Measurements from ENCODE around the gene SEMA6C. TPM values are rescaled to one million over a fixed set of nuclear protein-coding genes. Genes with fewer than 3 reads are reported as not detected.
"Not testable (repeated sequence)": the region's sequence is repeated elsewhere in the genome, so short reads cannot be mapped to it uniquely, and the experiment has no call there.

Gene SEMA6C
- total RNA-seq, 1 experiment from 2014 or later, result 1.6 TPM

GRCh38 chr1:151097426-151097825 lies 49.0 kb downstream of the SEMA6C start:
- H3K27me3 ChIP-seq (ENCODE audit: low read length); H3K27ac ChIP-seq (ENCODE audit: low read length); H3K79me2 ChIP-seq (ENCODE audit: low read length); H3K36me3 ChIP-seq (ENCODE audit: insufficient read depth, low read length); DNase-seq; H3K9me3 ChIP-seq (ENCODE audit: low read length); H3K9ac ChIP-seq (ENCODE audit: low read length); H4K20me1 ChIP-seq (ENCODE audit: insufficient read depth, low read depth, low read length); H3K4me2 ChIP-seq (ENCODE audit: low read depth, low read length, poor library complexity, severe bottlenecking); H2AFZ ChIP-seq (ENCODE audit: low read length); H3K9me2 ChIP-seq (replicated peaks; ENCODE audit: insufficient read depth, low read length); H3K4me3 ChIP-seq (ENCODE audit: low read length); H3K4me1 ChIP-seq (ENCODE audit: low read length): not testable (repeated sequence)

GRCh38 chr1:151085953-151086559 lies 60.4 kb downstream of the SEMA6C start:
- Histone ChIP-seq H3K9ac (ENCODE audit: low read length) (no peak overlapping the region), H3K4me2 (ENCODE audit: low read depth, low read length, poor library complexity, severe bottlenecking) (no peak overlapping the region), H3K27me3 (ENCODE audit: low read length) (no peaks in the 10 kb centered on the region), H3K27ac (ENCODE audit: low read length) (no peak overlapping the region), H3K36me3 (ENCODE audit: insufficient read depth, low read length) (no peaks in the 10 kb centered on the region), H4K20me1 (ENCODE audit: insufficient read depth, low read depth, low read length) (no peaks in the 10 kb centered on the region), H3K79me2 (ENCODE audit: low read length) (no peaks in the 10 kb centered on the region), H3K9me2 (replicated peaks; ENCODE audit: insufficient read depth, low read length) (no peaks in the 10 kb centered on the region), H3K4me1 (ENCODE audit: low read length) (no peaks in the 10 kb centered on the region), H3K9me3 (ENCODE audit: low read length) (no peaks in the 10 kb centered on the region), H3K4me3 (ENCODE audit: low read length) (no peak overlapping the region), H2AFZ (ENCODE audit: low read length) (no peak overlapping the region)
- DNase-seq, result no peak

Other genes starting within 250 kb of the SEMA6C start
- 47.0 and 60.1 TPM in 2 replicates for gene SETDB1, start 220.3 kb downstream of the SEMA6C start, total RNA-seq (2014; rRNA removed; shearing (Covaris generic); ENCODE audit: low replicate concordance)
- gene CERS2, start 171.8 kb downstream of the SEMA6C start, total RNA-seq (2014; rRNA removed; shearing (Covaris generic); ENCODE audit: low replicate concordance), result 91.6 and 140 TPM in 2 replicates
- gene ANXA9, start 164.3 kb downstream of the SEMA6C start, total RNA-seq (2014; rRNA removed; shearing (Covaris generic); ENCODE audit: low replicate concordance), result 0.19 and 0.47 TPM in 2 replicates
- 9.9 and 13.0 TPM in 2 replicates for gene MINDY1, start 139.7 kb downstream of the SEMA6C start, total RNA-seq (2014; rRNA removed; shearing (Covaris generic); ENCODE audit: low replicate concordance)
- gene PRUNE1, start 138.2 kb downstream of the SEMA6C start, total RNA-seq (2014; rRNA removed; shearing (Covaris generic); ENCODE audit: low replicate concordance), result 28.8 and 35.0 TPM in 2 replicates
- 0.63 and 1.4 TPM in 2 replicates for gene BNIPL, start 110.0 kb downstream of the SEMA6C start, total RNA-seq (2014; rRNA removed; shearing (Covaris generic); ENCODE audit: low replicate concordance)
- gene C1orf56, start 98.9 kb downstream of the SEMA6C start, total RNA-seq (2014; rRNA removed; shearing (Covaris generic); ENCODE audit: low replicate concordance), result 2.5 and 4.6 TPM in 2 replicates
- 90.8 and 100 TPM in 2 replicates for gene CDC42SE1, start 87.0 kb downstream of the SEMA6C start, total RNA-seq (2014; rRNA removed; shearing (Covaris generic); ENCODE audit: low replicate concordance)
- 5.3 and 8.3 TPM in 2 replicates for gene MLLT11, start 86.2 kb downstream of the SEMA6C start, total RNA-seq (2014; rRNA removed; shearing (Covaris generic); ENCODE audit: low replicate concordance)
- gene GABPB2, start 75.9 kb downstream of the SEMA6C start, total RNA-seq (2014; rRNA removed; shearing (Covaris generic); ENCODE audit: low replicate concordance), result 6.7 and 6.9 TPM in 2 replicates
- 29.3 and 30.7 TPM in 2 replicates for gene TNFAIP8L2, start 10.0 kb upstream of the SEMA6C start, total RNA-seq (2014; rRNA removed; shearing (Covaris generic); ENCODE audit: low replicate concordance)
- 2.1 and 6.6 TPM in 2 replicates for gene LYSMD1, start 19.3 kb upstream of the SEMA6C start, total RNA-seq (2014; rRNA removed; shearing (Covaris generic); ENCODE audit: low replicate concordance)
- 78.9 and 84.1 TPM in 2 replicates for gene SCNM1, start 19.5 kb upstream of the SEMA6C start, total RNA-seq (2014; rRNA removed; shearing (Covaris generic); ENCODE audit: low replicate concordance)
- 0.52 TPM in 1 of 2 replicates, not detected in the other for gene TMOD4, start 29.4 kb upstream of the SEMA6C start, total RNA-seq (2014; rRNA removed; shearing (Covaris generic); ENCODE audit: low replicate concordance)
- 54.4 and 59.8 TPM in 2 replicates for gene VPS72, start 43.6 kb upstream of the SEMA6C start, total RNA-seq (2014; rRNA removed; shearing (Covaris generic); ENCODE audit: low replicate concordance)
- gene PIP5K1A, start 51.9 kb upstream of the SEMA6C start, total RNA-seq (2014; rRNA removed; shearing (Covaris generic); ENCODE audit: low replicate concordance), result 72.8 and 75.9 TPM in 2 replicates
- 99.7 and 167 TPM in 2 replicates for gene PSMD4, start 108.1 kb upstream of the SEMA6C start, total RNA-seq (2014; rRNA removed; shearing (Covaris generic); ENCODE audit: low replicate concordance)
- gene ZNF687, start 135.7 kb upstream of the SEMA6C start, total RNA-seq (2014; rRNA removed; shearing (Covaris generic); ENCODE audit: low replicate concordance), result 21.3 and 33.5 TPM in 2 replicates
- gene PI4KB, start 180.8 kb upstream of the SEMA6C start, total RNA-seq (2014; rRNA removed; shearing (Covaris generic); ENCODE audit: low replicate concordance), result 29.4 and 42.6 TPM in 2 replicates
- gene RFX5, start 200.6 kb upstream of the SEMA6C start, total RNA-seq (2014; rRNA removed; shearing (Covaris generic); ENCODE audit: low replicate concordance), result 101 and 159 TPM in 2 replicates
- not detected in 2 replicates for gene SELENBP1, start 226.1 kb upstream of the SEMA6C start, total RNA-seq (2014; rRNA removed; shearing (Covaris generic); ENCODE audit: low replicate concordance)